Measurements from ENCODE around the gene TBRG4.
A peak's percentile ranks its signal among the peaks of the same experiment; 100 is the strongest.

Gene TBRG4

GRCh38 chr7:45074528-45075354 lies 36.8 kb downstream of the TBRG4 start:
- TF ChIP-seq YY1 (IDR thresholded peaks at IDR 0.05; ENCODE audit: low read depth) (no peak), NFIC (IDR thresholded peaks at IDR 0.05) (no peak), EGR1 (IDR thresholded peaks at IDR 0.05) (no peak), CREB1 (IDR thresholded peaks at IDR 0.05; ENCODE audit: low read depth) (no peak), TAF1 (IDR thresholded peaks at IDR 0.05; ENCODE audit: low read depth) (no peak), ZBTB7A (IDR thresholded peaks at IDR 0.05; ENCODE audit: low read depth) (no peak)

- TF ChIP-seq ZBTB7A (IDR thresholded peaks at IDR 0.05; ENCODE audit: low read depth) = no peak
- TF ChIP-seq NFIC (IDR thresholded peaks at IDR 0.05) = peak; percentile 66
- TF ChIP-seq CREB1 (IDR thresholded peaks at IDR 0.05; ENCODE audit: low read depth) = no peak
Observed at GRCh38 chr7:45073786-45074527, 37.5 kb downstream of the TBRG4 start.

- TF ChIP-seq TAF1 (IDR thresholded peaks at IDR 0.05; ENCODE audit: low read depth) = no peak
- TF ChIP-seq NFIC (IDR thresholded peaks at IDR 0.05) = no peak
- TF ChIP-seq MAX (IDR thresholded peaks at IDR 0.05) = no peak
Observed at GRCh38 chr7:45073031-45073785, 38.3 kb downstream of the TBRG4 start.

- TF ChIP-seq ZBTB7A (IDR thresholded peaks at IDR 0.05; ENCODE audit: low read depth) (no peak), TEAD4 (IDR thresholded peaks at IDR 0.05) (no peak), EP300 (IDR thresholded peaks at IDR 0.05; ENCODE audit: borderline replicate concordance) (no peak), NFIC (IDR thresholded peaks at IDR 0.05) (no peak)
Observed at GRCh38 chr7:45072131-45073030, 39.1 kb downstream of the TBRG4 start.

GRCh38 chr7:45071528-45071927 lies 40.0 kb downstream of the TBRG4 start:
- TF ChIP-seq YY1 (IDR thresholded peaks at IDR 0.05; ENCODE audit: low read depth) = no peak
- no peak for TF ChIP-seq CREB1 (IDR thresholded peaks at IDR 0.05; ENCODE audit: low read depth)
- TF ChIP-seq EP300 (IDR thresholded peaks at IDR 0.05; ENCODE audit: borderline replicate concordance) = no peak
- TF ChIP-seq MAX (IDR thresholded peaks at IDR 0.05) = no peak
- no peak for TF ChIP-seq EGR1 (IDR thresholded peaks at IDR 0.05)
- TF ChIP-seq REST (IDR thresholded peaks at IDR 0.05; ENCODE audit: low read depth) = no peak
- no peak for TF ChIP-seq RAD21 (IDR thresholded peaks at IDR 0.05; ENCODE audit: low read depth)
- TF ChIP-seq TAF1 (IDR thresholded peaks at IDR 0.05; ENCODE audit: low read depth) = no peak
- TF ChIP-seq USF1 (IDR thresholded peaks at IDR 0.05) = no peak
- TF ChIP-seq ZBTB7A (IDR thresholded peaks at IDR 0.05; ENCODE audit: low read depth) = no peak
- TF ChIP-seq TCF12 (IDR thresholded peaks at IDR 0.05; ENCODE audit: low read depth) = no peak
- TF ChIP-seq CEBPB (IDR thresholded peaks at IDR 0.05) = no peak
- no peak for TF ChIP-seq FOXM1 (IDR thresholded peaks at IDR 0.05; ENCODE audit: borderline replicate concordance, low read depth)

- no peak for TF ChIP-seq FOXM1 (IDR thresholded peaks at IDR 0.05; ENCODE audit: borderline replicate concordance, low read depth)
- TF ChIP-seq MAX (IDR thresholded peaks at IDR 0.05) = no peak
- TF ChIP-seq EP300 (IDR thresholded peaks at IDR 0.05; ENCODE audit: borderline replicate concordance) = no peak
- no peak for TF ChIP-seq YY1 (IDR thresholded peaks at IDR 0.05; ENCODE audit: low read depth)
- no peak for TF ChIP-seq REST (IDR thresholded peaks at IDR 0.05; ENCODE audit: low read depth)
- no peak for TF ChIP-seq TCF12 (IDR thresholded peaks at IDR 0.05; ENCODE audit: low read depth)
- no peak for TF ChIP-seq ZBTB7A (IDR thresholded peaks at IDR 0.05; ENCODE audit: low read depth)
- TF ChIP-seq TEAD4 (IDR thresholded peaks at IDR 0.05) = no peak
- no peak for TF ChIP-seq TAF1 (IDR thresholded peaks at IDR 0.05; ENCODE audit: low read depth)
- no peak for TF ChIP-seq RAD21 (IDR thresholded peaks at IDR 0.05; ENCODE audit: low read depth)
- no peak for TF ChIP-seq NFIC (IDR thresholded peaks at IDR 0.05)
- TF ChIP-seq EGR1 (IDR thresholded peaks at IDR 0.05) = no peak
Observed at GRCh38 chr7:45070254-45070642, 41.2 kb downstream of the TBRG4 start.
